DOHH2 (cell line): Measurements from ENCODE around the gene SLC17A5.

Experiments used
- H3F3A ChIP-seq: fragments of 200-600 bp; sonication (generic), shearing (Covaris generic); 2 replicates; pipeline ENCODE4 v1.6.0; 2016; ENCODE audit warnings: antibody characterized with exemption, mild to moderate bottlenecking; ENCODE audit not compliant: control insufficient read depth, insufficient read depth
- H3K27ac ChIP-seq: fragments of 200-600 bp; sonication (generic); 2 replicates; pipeline ENCODE4 v1.5.1; 2014; ENCODE audit warnings: low read depth, mild to moderate bottlenecking, low read length, moderate library complexity
- H3K27me3 ChIP-seq: fragments of 200-600 bp; sonication (generic); 2 replicates; pipeline ENCODE4 v1.6.1; 2014; ENCODE audit warnings: mild to moderate bottlenecking, low read length, mixed read lengths; ENCODE audit not compliant: control insufficient read depth
- H3K36me3 ChIP-seq: fragments of 200-600 bp; sonication (generic); 2 replicates; pipeline ENCODE4 v1.6.1; 2014; ENCODE audit warnings: mild to moderate bottlenecking, low read length, moderate library complexity, mixed read lengths; ENCODE audit not compliant: control insufficient read depth
- H3K4me1 ChIP-seq: fragments of 200-600 bp; sonication (generic); 2 replicates; pipeline ENCODE4 v1.6.1; 2014; ENCODE audit warnings: mild to moderate bottlenecking, low read length, mixed read lengths; ENCODE audit not compliant: control insufficient read depth
- H3K4me2 ChIP-seq: fragments of 200-600 bp; sonication (generic); 2 replicates; pipeline ENCODE4 v1.6.0; 2014; ENCODE audit warnings: mild to moderate bottlenecking, low read length, moderate library complexity
- H3K4me3 ChIP-seq: fragments of 200-600 bp; sonication (generic); 2 replicates; pipeline ENCODE4 v1.5.1; 2014; ENCODE audit warnings: mild to moderate bottlenecking, low read length, mixed read lengths
- H3K79me2 ChIP-seq: fragments of 200-600 bp; sonication (generic); 2 replicates; pipeline ENCODE4 v1.6.1; 2014; ENCODE audit warnings: mild to moderate bottlenecking, low read length, mixed read lengths; ENCODE audit not compliant: control insufficient read depth
- H3K9me2 ChIP-seq: fragments of 200-600 bp; sonication (generic); replicated peaks from 2 replicates; pipeline ENCODE4 v1.6.1; 2014; ENCODE audit warnings: mild to moderate bottlenecking, low read length, mixed read lengths; ENCODE audit not compliant: control insufficient read depth
- H3K9me3 ChIP-seq: fragments of 200-600 bp; sonication (generic); 2 replicates; pipeline ENCODE4 v1.6.1; 2014; ENCODE audit warnings: antibody characterized with exemption, low read length, mixed read lengths; ENCODE audit not compliant: control insufficient read depth, insufficient read depth
- H4K20me1 ChIP-seq: fragments of 200-600 bp; sonication (generic); 2 replicates; pipeline ENCODE4 v1.6.0; 2014; ENCODE audit warnings: low read depth, mild to moderate bottlenecking, antibody characterized with exemption, low read length, moderate library complexity; ENCODE audit not compliant: control insufficient read depth, insufficient read depth
- EZH2phosphoT487 ChIP-seq: fragments of 200-600 bp; sonication (generic); IDR thresholded peaks from 2 replicates; pipeline ENCODE4 v1.6.1; 2017; ENCODE audit warnings: borderline replicate concordance, mild to moderate bottlenecking, antibody characterized with exemption, low read length, moderate library complexity, mixed read lengths
- TF ChIP-seq, protein P1 (sequence below): fragments of 200-600 bp; sonication (generic); IDR thresholded peaks from one replicate; pipeline ENCODE4 v1.5.1; 2014; ENCODE audit warnings: antibody characterized with exemption, mild to moderate bottlenecking, low read depth, low read length; ENCODE audit not compliant: poor library complexity, severe bottlenecking

SLC17A5 gene

DNA sequence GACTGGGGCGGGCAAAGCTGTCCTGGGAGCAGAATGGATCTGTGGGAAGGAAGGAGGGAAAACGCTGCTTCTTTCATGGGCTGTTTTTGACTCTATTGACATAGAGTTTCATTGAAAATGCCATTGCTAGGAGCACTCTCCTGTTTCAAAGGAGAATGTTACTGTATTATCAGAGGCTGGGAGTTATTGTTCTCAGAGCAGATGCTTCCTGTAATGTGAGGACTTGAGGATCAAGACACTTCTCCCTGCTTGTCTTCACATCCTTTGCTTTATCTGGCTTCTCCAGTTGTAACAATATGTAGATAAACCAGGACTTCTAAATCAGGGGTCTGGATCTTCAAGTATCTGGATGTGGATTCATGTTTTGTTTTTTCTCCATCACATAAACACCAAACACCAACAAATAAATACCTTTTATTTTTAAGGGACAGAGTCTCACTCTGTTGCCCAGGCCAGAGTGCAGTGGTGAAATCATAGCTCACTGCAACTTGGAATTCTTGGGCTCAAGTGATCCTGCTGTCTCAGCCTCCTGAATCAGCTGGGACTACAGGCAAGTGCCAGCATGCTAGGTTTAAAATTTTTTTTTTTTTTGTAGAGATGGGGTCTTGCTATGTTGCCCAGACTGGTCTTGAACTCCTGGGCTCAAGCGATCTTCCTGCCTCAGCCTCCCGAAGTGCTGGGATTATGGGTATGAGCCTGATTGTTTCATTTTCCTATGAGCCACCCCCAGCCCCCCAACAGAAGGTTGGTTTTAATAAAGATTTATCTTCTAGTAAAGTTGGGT lies 46.1 kb upstream of the SLC17A5 start:
- Histone ChIP-seq H4K20me1 (no peaks in the 10 kb centered on the region), H3K27me3 (peaks cover 42% of the 10 kb centered on the region), H3K9me3 (no peaks in the 10 kb centered on the region), H3K36me3 (no peaks in the 10 kb centered on the region), H3K4me2 (no peak overlapping the region), H3K4me1 (no peaks in the 10 kb centered on the region), H3K79me2 (no peaks in the 10 kb centered on the region), H3F3A (no peaks in the 10 kb centered on the region), H3K27ac (no peak overlapping the region), H3K4me3 (no peak overlapping the region), H3K9me2 (no peaks in the 10 kb centered on the region)
- no peak for TF ChIP-seq EZH2phosphoT487
- TF ChIP-seq, protein P1, sequence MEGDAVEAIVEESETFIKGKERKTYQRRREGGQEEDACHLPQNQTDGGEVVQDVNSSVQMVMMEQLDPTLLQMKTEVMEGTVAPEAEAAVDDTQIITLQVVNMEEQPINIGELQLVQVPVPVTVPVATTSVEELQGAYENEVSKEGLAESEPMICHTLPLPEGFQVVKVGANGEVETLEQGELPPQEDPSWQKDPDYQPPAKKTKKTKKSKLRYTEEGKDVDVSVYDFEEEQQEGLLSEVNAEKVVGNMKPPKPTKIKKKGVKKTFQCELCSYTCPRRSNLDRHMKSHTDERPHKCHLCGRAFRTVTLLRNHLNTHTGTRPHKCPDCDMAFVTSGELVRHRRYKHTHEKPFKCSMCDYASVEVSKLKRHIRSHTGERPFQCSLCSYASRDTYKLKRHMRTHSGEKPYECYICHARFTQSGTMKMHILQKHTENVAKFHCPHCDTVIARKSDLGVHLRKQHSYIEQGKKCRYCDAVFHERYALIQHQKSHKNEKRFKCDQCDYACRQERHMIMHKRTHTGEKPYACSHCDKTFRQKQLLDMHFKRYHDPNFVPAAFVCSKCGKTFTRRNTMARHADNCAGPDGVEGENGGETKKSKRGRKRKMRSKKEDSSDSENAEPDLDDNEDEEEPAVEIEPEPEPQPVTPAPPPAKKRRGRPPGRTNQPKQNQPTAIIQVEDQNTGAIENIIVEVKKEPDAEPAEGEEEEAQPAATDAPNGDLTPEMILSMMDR = no peak

DNA sequence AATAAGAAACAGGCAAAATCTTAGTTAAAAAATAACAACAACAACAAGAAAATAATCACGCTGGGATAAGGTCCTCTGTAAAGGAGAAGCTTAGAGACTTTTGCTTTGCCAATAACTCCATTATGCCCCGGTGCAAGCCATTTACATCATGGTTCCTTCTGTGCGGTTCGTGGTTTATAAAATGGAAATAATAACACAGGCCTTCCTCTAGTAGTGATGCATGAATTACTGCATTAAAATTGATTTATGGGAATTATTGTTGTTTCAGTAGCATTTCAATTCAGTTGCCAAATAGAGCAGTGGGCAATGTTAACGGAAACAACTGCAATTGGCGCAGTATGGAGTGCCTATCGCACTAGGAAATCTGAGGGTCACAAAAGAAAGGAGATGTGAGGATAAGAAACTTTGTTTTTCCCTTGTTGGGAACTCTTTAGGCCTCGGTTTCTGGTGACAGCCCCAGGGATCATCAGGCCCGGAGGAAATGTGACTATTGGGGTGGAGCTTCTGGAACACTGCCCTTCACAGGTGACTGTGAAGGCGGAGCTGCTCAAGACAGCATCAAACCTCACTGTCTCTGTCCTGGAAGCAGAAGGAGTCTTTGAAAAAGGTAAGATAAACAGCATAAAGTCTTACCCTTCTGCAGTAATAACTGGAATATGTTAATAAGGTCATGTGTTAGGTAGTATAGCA lies 43.3 kb upstream of the SLC17A5 start:
- TF ChIP-seq, protein P1 = no peak
- TF ChIP-seq EZH2phosphoT487 = no peak
- Histone ChIP-seq H3K27me3 (peaks cover 39% of the 10 kb centered on the region), H3K4me3 (no peak overlapping the region), H3K4me2 (no peak overlapping the region), H4K20me1 (no peaks in the 10 kb centered on the region), H3F3A (no peaks in the 10 kb centered on the region), H3K9me3 (no peaks in the 10 kb centered on the region), H3K36me3 (no peaks in the 10 kb centered on the region), H3K9me2 (no peaks in the 10 kb centered on the region), H3K79me2 (no peaks in the 10 kb centered on the region), H3K27ac (no peak overlapping the region), H3K4me1 (no peaks in the 10 kb centered on the region)

DNA sequence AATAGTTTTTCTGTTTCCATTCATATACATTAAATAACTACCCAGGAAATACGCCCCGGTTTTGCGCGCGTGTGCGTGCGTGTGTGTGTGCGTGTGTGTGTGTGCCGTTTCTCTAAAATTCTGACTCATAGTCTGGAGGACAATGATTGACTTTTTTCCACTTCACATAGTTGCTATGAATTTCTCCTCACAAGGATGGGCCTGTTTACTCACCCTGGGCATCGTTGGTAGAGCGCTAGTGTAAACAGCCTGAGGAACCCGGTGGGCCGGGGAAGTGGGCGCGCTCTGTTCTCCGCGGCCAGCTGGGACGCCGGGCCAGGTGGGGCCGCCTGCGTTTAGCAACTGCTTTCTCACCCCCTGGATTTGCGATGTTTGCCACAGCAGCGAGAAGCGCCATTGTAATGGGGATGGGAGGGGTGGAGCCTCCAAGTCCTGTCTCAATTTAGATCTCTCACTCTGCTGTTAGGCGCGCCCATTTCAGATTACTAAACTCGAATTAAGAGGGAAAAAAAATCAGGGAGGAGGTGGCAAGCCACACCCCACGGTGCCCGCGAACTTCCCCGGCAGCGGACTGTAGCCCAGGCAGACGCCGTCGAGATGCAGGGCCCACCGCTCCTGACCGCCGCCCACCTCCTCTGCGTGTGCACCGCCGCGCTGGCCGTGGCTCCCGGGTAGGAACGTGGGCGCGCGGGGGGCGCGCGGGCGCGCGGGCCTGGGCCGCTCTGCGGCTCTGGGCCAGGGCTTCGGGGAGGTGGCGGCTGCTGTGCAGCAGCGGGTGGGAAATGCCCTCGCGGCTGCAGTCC lies 42.0 kb upstream of the SLC17A5 start, which contains the start of gene CD109:
CD109 (plus strand) TSS at position 585 of the 803 bp plus-strand sequence; CDS start at position 598, 13 bp downstream.
- peak within 1 kb of the TSS; percentile 16; the same call in 1 of the 2 replicates for H3K4me2 ChIP-seq
- no peaks in the 10 kb centered on the region for H3K9me2 ChIP-seq
- no peaks in the 10 kb centered on the region for H4K20me1 ChIP-seq
- peaks cover 37% of the 10 kb centered on the region for H3K27me3 ChIP-seq
- no peak within 1 kb of the TSS for H3K27ac ChIP-seq
- H3K36me3 ChIP-seq = no peaks in the 10 kb centered on the region
- no peaks in the 10 kb centered on the region for H3K79me2 ChIP-seq
- H3K4me1 ChIP-seq = no peaks in the 10 kb centered on the region
- TF ChIP-seq EZH2phosphoT487 = peak; percentile 63; the same call in 1 of the 2 replicates
- TF ChIP-seq, protein P1 = no peak
- no peaks in the 10 kb centered on the region for H3K9me3 ChIP-seq
- no peak within 1 kb of the TSS for H3K4me3 ChIP-seq
- H3F3A ChIP-seq = no peaks in the 10 kb centered on the region
